Measurements from ENCODE around the gene BICC1.

DNA sequence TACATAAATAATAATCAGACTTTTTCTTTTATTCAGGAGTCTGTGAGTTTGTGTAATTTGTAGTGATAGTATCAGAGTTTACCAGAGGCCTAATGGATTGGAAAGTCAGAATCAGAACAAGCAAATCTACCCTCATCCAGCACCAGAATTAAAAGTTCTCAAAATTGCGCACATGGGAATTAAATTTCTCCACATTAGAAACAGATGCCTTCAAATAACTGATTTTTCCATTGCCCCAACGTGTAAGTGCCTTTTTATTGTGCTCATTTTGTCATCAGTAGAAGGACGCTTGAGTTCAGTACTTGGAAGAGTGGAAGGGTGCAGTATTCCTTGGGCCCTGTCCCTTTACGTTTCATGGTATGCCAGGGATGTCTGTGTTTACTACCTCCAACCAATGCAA is 32.8 kb downstream of the BICC1 start:
- TF ChIP-seq, protein P1, sequence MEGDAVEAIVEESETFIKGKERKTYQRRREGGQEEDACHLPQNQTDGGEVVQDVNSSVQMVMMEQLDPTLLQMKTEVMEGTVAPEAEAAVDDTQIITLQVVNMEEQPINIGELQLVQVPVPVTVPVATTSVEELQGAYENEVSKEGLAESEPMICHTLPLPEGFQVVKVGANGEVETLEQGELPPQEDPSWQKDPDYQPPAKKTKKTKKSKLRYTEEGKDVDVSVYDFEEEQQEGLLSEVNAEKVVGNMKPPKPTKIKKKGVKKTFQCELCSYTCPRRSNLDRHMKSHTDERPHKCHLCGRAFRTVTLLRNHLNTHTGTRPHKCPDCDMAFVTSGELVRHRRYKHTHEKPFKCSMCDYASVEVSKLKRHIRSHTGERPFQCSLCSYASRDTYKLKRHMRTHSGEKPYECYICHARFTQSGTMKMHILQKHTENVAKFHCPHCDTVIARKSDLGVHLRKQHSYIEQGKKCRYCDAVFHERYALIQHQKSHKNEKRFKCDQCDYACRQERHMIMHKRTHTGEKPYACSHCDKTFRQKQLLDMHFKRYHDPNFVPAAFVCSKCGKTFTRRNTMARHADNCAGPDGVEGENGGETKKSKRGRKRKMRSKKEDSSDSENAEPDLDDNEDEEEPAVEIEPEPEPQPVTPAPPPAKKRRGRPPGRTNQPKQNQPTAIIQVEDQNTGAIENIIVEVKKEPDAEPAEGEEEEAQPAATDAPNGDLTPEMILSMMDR (IDR thresholded peaks at IDR 0.05): no peak
- TF ChIP-seq POLR2A (IDR thresholded peaks at IDR 0.05): no peak
